Neutrophil (primary cell): Measurements from ENCODE around the gene SH3RF3.

Experiments used
- H3K27ac ChIP-seq: fragments of 200-600 bp; sonication (generic); 2 replicates; pipeline ENCODE4 v1.5.1; 2016; ENCODE audit warnings: mild to moderate bottlenecking, moderate library complexity
- H3K27me3 ChIP-seq: fragments of 200-600 bp; sonication (generic); 2 replicates; pipeline ENCODE4 v1.6.0; 2016; ENCODE audit warnings: mild to moderate bottlenecking
- H3K36me3 ChIP-seq: fragments of 200-600 bp; sonication (generic); 2 replicates; pipeline ENCODE4 v1.5.1; 2017
- H3K4me1 ChIP-seq, 2 experiments: fragments of 200-600 bp in 1 of 2; sonication (generic) in 1 of 2; 1 replicate in 1 of 2; 2 replicates in 1 of 2; pipeline versions ENCODE4 v1.5.1 to v1.6.1; 2013 to 2016; ENCODE audit warnings: low read depth in 1 of 2, low read length in 1 of 2, mild to moderate bottlenecking in 1 of 2, moderate library complexity in 1 of 2; ENCODE audit not compliant: control insufficient read depth in 1 of 2, insufficient read depth in 1 of 2
- H3K4me3 ChIP-seq, 2 experiments: fragments of 200-600 bp in 1 of 2; sonication (generic) in 1 of 2; 1 replicate in 1 of 2; 2 replicates in 1 of 2; pipeline ENCODE4 v1.5.1; 2013 to 2016; ENCODE audit warnings: low read depth in 1 of 2, low read length in 1 of 2, mild to moderate bottlenecking in 1 of 2, moderate library complexity in 1 of 2
- H3K9me3 ChIP-seq: fragments of 200-600 bp; sonication (generic); 2 replicates; pipeline ENCODE4 v1.5.1; 2016
- TF ChIP-seq, protein P1 (sequence below): fragments of 200-600 bp; sonication (generic); IDR thresholded peaks from 2 replicates; pipeline ENCODE4 v1.5.1; 2016; ENCODE audit warnings: antibody characterized with exemption

SH3RF3 gene

DNA sequence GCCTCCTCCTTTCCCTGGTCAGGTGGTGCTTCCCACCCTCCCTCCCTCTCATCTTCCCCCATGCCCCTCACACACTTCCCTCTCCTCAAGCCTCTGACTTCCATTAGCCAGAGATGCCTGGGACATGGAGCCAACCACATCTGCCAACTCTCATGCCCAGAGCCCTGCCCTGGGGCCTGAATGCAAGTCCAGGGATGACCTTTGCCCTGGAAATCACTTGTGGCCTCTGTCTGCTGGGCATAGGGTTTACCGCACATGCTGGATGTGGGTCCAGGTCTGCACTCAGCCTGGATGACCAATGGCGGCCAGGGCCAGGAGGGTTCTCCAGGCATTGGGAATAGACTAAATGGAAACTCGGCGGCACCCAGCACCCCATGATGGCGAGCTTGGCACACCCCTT, 385.9 kb downstream of the SH3RF3 start:
- TF ChIP-seq, protein P1, sequence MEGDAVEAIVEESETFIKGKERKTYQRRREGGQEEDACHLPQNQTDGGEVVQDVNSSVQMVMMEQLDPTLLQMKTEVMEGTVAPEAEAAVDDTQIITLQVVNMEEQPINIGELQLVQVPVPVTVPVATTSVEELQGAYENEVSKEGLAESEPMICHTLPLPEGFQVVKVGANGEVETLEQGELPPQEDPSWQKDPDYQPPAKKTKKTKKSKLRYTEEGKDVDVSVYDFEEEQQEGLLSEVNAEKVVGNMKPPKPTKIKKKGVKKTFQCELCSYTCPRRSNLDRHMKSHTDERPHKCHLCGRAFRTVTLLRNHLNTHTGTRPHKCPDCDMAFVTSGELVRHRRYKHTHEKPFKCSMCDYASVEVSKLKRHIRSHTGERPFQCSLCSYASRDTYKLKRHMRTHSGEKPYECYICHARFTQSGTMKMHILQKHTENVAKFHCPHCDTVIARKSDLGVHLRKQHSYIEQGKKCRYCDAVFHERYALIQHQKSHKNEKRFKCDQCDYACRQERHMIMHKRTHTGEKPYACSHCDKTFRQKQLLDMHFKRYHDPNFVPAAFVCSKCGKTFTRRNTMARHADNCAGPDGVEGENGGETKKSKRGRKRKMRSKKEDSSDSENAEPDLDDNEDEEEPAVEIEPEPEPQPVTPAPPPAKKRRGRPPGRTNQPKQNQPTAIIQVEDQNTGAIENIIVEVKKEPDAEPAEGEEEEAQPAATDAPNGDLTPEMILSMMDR = no peak
- Histone ChIP-seq H3K9me3 (no peaks in the 10 kb centered on the region), H3K4me3 (no peak overlapping the region), H3K4me1 (no peaks in the 10 kb centered on the region), H3K27ac (no peak overlapping the region), H3K27me3 (no peaks in the 10 kb centered on the region), H3K36me3 (no peaks in the 10 kb centered on the region)

DNA sequence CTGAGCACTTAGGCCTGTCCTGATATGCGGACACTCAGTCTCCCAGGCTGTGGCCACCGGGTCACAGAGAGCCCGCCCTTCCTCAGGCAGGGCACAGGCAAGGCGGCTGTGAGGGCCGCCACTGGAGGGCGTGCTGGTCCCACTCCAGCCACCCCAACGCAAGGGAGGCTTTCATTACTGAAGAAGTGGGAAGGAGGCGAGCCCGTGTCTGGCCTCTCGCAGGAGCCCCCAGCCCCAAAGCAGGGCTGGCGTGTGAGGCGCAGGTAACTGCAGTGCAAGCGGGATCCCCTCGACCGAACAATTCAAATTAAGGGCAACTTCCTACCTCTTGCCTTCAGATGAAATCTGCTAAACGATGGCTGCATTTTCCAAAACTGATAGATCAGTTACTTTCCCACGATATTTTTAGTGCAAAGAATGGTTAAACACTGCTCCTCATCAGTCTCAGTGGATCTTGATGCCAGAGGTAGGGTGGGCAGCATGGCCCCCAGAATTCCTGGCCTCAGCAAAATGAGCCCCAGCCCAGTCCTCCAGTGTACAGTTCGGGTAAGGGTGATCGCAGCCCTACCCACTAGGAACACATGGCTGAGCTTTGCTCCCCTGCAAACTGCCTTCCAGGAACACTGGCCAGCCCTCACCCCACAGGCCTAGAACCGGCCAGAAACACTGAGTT, 387.6 kb downstream of the SH3RF3 start:
- Histone ChIP-seq H3K27ac (no peak overlapping the region), H3K9me3 (no peaks in the 10 kb centered on the region), H3K27me3 (no peaks in the 10 kb centered on the region), H3K4me1 (no peaks in the 10 kb centered on the region), H3K36me3 (no peaks in the 10 kb centered on the region), H3K4me3 (no peak overlapping the region)
- TF ChIP-seq, protein P1 = no peak

DNA sequence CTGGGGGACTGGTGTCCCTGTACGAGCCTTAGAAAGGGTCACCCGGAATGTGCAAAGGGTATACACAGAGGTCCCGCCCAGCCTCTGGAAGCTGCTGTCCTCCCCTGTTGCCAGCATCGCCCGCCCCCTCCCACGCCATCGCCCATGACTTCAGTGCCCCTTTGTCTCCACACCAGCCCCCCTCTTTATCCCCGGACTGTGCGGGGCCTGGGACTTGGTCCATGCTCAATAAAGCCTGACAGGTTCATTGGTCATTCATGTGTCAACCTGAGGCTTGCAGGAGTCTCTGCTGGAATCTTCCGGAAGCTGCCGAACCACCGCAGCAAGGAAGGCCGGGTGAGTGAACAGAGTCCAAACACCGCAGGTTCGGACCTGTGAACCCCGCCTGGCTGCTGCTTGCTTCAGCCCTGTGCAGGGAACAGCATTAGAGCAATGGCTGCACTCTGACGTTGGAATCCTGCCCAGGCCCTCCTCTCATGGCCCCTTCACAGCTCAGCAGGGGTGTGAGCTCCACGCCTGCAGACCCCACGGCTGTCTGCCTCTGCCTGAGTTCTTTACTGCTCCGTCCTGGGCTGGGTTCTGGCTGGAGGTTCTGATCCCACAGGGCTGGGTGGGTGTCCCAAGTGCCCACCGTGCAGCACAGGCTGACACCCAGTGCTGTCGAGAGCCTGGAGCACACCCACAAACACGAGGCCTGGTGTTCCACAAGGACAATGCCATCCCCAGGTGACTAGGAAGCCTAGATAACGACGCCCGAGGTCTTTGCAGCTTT, 388.3 kb downstream of the SH3RF3 start:
- H3K4me3 ChIP-seq = no peak overlapping the region
- no peaks in the 10 kb centered on the region for H3K4me1 ChIP-seq
- no peaks in the 10 kb centered on the region for H3K27me3 ChIP-seq
- H3K27ac ChIP-seq = no peak overlapping the region
- no peaks in the 10 kb centered on the region for H3K9me3 ChIP-seq
- TF ChIP-seq, protein P1 = no peak
- H3K36me3 ChIP-seq = no peaks in the 10 kb centered on the region

DNA sequence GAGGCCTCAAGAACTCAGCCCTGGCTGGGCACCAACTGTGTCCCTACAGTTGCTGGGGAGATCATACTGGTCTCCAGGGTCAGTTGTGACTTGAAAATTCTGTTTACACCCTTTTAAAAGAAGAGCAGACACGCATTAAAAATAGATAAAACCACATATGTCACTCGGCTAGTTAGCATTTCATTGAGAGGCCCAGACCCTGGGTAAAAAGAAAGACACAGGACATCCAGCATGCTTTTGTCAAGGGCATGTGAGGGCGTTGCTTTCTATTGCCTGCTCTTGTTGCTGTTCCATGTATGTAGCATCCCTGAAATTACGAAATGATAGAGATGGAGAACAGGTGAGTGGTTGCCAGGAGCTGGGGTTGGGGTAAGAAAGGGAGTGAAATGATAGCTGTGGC, 390.5 kb downstream of the SH3RF3 start:
- Histone ChIP-seq H3K4me1 (no peaks in the 10 kb centered on the region), H3K27me3 (no peaks in the 10 kb centered on the region)
- TF ChIP-seq, protein P1 = no peak

DNA sequence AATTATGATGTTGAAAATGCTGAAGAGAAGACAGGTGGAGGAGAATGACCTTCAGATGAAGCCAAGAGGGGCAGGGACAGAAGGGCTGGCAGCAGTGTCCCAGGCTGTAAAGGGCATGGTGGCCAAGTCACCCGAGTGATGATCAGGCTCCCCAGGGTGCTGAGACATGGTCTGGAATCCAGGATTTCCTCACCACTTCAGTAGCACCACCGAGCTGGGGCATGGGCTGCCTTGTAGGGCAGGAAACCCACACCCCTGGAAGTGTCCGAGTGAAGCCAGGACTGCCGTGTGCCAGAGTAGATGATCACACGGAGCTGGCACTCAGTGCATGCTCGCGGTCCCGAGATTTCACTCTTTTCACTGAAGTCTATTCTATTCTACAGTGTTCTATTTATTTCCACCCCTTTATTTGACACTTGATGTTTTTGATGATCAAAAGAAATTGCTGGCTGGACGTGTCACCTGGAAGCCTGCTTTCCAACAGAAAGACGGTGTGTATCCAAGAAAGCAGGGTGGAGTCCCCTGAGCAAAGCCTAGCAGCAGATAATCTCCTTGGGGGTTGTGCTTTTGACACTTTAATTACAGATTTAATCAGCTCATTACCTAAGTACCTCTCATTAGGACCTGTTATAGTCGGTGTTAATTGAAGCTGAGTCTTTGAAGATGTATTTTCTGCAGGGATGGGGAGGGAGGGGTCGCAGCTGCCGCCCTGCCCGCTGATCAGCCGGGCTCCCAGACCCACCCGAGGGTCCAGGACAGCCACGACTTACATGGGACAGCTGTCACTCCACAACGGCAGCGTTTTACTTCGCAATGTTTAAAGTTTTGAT, 392.4 kb downstream of the SH3RF3 start:
- TF ChIP-seq, protein P1 = no peak
- Histone ChIP-seq H3K36me3 (no peaks in the 10 kb centered on the region), H3K9me3 (no peaks in the 10 kb centered on the region), H3K27me3 (no peaks in the 10 kb centered on the region), H3K4me3 (no peak overlapping the region), H3K27ac (no peak overlapping the region), H3K4me1 (no peaks in the 10 kb centered on the region)

More for the DNA sequence above, 390.5 kb downstream of the SH3RF3 start:
- Histone ChIP-seq H3K27ac (no peak overlapping the region), H3K9me3 (no peaks in the 10 kb centered on the region), H3K36me3 (no peaks in the 10 kb centered on the region), H3K4me3 (no peak overlapping the region)
